Ishikawa (cell line): ENCODE results near the gene PKD1.

Experiments used
- CEBPB ChIP-seq: IDR thresholded peaks from 2 replicates; pipeline ENCODE4 v1.6.1; 2012
- CREB1 ChIP-seq: IDR thresholded peaks from 2 replicates; pipeline ENCODE4 v1.6.1; 2012; ENCODE audit warnings: low read depth
- EGR1 ChIP-seq: IDR thresholded peaks from 2 replicates; pipeline ENCODE4 v1.6.1; 2012
- EP300 ChIP-seq: IDR thresholded peaks from 2 replicates; pipeline ENCODE4 v1.6.1; 2012; ENCODE audit warnings: borderline replicate concordance
- FOXM1 ChIP-seq: IDR thresholded peaks from 2 replicates; pipeline ENCODE4 v1.6.1; 2012; ENCODE audit warnings: low read depth, borderline replicate concordance
- NFIC ChIP-seq: IDR thresholded peaks from 2 replicates; pipeline ENCODE4 v1.6.1; 2012
- RAD21 ChIP-seq: IDR thresholded peaks from 2 replicates; pipeline ENCODE4 v1.6.1; 2012; ENCODE audit warnings: low read depth
- TAF1 ChIP-seq: IDR thresholded peaks from 2 replicates; pipeline ENCODE4 v1.6.1; 2012; ENCODE audit warnings: low read depth, mild to moderate bottlenecking
- TCF12 ChIP-seq: IDR thresholded peaks from 2 replicates; pipeline ENCODE4 v1.6.1; 2012; ENCODE audit warnings: low read depth
- TEAD4 ChIP-seq: IDR thresholded peaks from 2 replicates; pipeline ENCODE4 v1.6.1; 2012
- USF1 ChIP-seq: IDR thresholded peaks from 2 replicates; pipeline ENCODE4 v1.6.1; 2012
- YY1 ChIP-seq: IDR thresholded peaks from 2 replicates; pipeline ENCODE4 v1.6.1; 2012; ENCODE audit warnings: low read depth
- ZBTB7A ChIP-seq: IDR thresholded peaks from 2 replicates; pipeline ENCODE4 v1.6.1; 2012; ENCODE audit warnings: low read depth
- TF ChIP-seq, protein P1 (sequence below): IDR thresholded peaks from 2 replicates; pipeline ENCODE4 v1.6.1; 2012
- TF ChIP-seq, protein P2 (sequence below): IDR thresholded peaks from 2 replicates; pipeline ENCODE4 v1.6.1; 2012; ENCODE audit warnings: low read depth, mild to moderate bottlenecking

The PKD1 gene

DNA sequence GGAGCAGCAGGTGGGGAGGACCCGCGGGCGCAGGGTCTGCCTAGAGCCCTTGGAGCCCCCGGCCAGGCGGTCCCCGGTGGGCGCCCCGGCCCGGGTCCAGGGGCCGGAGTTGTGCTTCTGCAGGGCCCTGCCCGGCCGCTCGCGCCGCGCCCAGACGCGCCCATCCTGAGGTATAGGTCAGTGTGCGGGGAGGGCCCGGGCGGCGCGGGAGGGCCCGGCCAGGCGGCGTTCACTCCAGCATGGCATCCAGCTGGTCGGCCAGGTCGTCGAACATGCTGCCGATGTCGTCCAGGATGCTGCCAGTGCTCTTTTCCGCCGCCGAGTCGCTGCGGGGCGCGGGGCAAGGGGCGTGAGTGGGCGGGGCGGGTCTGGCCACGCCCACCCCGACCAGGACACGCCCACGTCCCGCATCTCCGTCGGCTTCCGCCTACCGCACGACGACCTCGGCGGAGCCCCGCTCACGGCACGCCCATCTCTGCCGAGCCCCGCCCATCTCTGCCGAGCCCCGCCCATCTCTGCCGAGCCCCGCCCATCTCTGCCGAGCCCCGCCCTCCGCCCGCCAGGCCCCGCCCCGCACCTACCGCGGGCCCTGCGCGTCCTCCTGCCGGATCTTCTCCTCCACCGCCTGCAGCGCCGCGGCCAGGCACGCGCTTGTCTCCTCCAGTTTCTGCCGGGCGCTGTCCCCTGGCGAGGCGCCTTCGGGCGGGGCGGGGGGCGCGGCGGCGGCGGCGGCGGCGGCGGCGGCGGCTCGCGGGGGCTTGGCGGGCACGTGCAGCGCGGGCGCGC is 42.8 kb upstream of the PKD1 start:
- no peak for TF ChIP-seq TAF1
- TF ChIP-seq CEBPB: no peak

DNA sequence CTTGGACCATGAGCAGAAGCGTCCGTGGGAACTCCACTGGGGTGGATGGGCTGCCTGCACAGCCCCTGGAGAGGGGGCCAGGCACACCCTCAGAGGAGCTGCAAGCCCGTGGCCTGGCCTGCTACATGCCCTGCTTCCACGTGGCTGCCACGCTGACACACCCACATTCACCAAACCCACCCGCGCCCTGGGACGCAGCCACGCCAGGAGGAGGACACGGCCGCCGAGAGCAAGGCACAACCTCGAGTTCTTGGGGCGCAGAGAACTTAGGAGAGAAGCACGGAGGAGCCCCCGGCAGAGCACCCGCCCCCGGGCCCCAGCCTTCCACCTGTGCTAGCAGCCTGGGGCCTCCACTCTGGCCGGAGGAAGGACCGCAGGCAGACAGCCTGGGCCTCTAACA is 41.9 kb upstream of the PKD1 start:
- no peak for TF ChIP-seq USF1
- no peak for TF ChIP-seq FOXM1
- TF ChIP-seq RAD21: no peak
- TF ChIP-seq NFIC: no peak
- no peak for TF ChIP-seq EP300
- TF ChIP-seq YY1: no peak
- no peak for TF ChIP-seq TEAD4
- no peak for TF ChIP-seq TCF12
- TF ChIP-seq, protein P1, sequence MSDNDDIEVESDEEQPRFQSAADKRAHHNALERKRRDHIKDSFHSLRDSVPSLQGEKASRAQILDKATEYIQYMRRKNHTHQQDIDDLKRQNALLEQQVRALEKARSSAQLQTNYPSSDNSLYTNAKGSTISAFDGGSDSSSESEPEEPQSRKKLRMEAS: no peak
- no peak for TF ChIP-seq CEBPB
- TF ChIP-seq EGR1: no peak
- TF ChIP-seq ZBTB7A: no peak
- TF ChIP-seq CREB1: no peak
- TF ChIP-seq TAF1: no peak
- TF ChIP-seq, protein P2, sequence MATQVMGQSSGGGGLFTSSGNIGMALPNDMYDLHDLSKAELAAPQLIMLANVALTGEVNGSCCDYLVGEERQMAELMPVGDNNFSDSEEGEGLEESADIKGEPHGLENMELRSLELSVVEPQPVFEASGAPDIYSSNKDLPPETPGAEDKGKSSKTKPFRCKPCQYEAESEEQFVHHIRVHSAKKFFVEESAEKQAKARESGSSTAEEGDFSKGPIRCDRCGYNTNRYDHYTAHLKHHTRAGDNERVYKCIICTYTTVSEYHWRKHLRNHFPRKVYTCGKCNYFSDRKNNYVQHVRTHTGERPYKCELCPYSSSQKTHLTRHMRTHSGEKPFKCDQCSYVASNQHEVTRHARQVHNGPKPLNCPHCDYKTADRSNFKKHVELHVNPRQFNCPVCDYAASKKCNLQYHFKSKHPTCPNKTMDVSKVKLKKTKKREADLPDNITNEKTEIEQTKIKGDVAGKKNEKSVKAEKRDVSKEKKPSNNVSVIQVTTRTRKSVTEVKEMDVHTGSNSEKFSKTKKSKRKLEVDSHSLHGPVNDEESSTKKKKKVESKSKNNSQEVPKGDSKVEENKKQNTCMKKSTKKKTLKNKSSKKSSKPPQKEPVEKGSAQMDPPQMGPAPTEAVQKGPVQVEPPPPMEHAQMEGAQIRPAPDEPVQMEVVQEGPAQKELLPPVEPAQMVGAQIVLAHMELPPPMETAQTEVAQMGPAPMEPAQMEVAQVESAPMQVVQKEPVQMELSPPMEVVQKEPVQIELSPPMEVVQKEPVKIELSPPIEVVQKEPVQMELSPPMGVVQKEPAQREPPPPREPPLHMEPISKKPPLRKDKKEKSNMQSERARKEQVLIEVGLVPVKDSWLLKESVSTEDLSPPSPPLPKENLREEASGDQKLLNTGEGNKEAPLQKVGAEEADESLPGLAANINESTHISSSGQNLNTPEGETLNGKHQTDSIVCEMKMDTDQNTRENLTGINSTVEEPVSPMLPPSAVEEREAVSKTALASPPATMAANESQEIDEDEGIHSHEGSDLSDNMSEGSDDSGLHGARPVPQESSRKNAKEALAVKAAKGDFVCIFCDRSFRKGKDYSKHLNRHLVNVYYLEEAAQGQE: no peak

DNA sequence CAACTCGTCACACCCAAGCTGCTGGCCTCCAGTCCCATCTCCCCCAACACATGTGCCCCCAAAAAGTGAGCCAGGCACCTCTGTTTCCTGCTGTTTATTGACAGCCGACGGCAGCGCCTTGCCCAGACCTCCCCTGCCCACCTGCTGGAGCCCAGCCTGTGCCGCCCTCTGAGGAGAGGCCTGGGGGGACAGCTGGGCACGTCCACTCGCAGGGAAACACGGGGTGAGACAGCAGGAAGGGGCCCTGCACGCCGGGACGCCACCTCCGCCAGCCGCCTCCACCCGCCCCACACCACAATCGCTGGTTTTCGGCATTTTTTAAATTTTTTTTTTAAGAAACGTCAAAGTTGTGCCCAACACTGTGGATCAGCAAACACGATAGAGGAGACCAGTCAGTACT is 41.4 kb upstream of the PKD1 start:
- TF ChIP-seq TCF12 (no peak), USF1 (no peak), TEAD4 (no peak), NFIC (no peak)

DNA sequence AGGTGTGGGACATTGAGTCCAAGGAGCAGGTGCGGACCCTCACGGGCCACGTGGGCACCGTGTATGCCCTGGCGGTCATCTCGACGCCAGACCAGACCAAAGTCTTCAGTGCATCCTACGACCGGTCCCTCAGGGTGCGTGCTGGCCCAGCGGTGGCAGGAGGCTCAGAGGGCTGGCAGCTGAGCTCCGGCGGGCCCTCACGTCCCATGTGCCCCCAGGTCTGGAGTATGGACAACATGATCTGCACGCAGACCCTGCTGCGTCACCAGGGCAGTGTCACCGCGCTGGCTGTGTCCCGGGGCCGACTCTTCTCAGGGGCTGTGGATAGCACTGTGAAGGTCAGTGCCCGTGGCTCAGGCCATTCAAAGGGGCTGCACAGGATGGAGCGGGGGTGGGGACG is 40.3 kb upstream of the PKD1 start:
- TF ChIP-seq TCF12 (no peak), USF1 (no peak), RAD21 (no peak), CREB1 (no peak), FOXM1 (no peak), NFIC (no peak), YY1 (no peak), CEBPB (no peak), TAF1 (no peak), TEAD4 (no peak), EP300 (no peak)

- TF ChIP-seq USF1: no peak
- TF ChIP-seq TEAD4: no peak
- TF ChIP-seq RAD21: no peak
- no peak for TF ChIP-seq EGR1
- no peak for TF ChIP-seq ZBTB7A
- TF ChIP-seq, protein P1: no peak
- TF ChIP-seq EP300: no peak
- no peak for TF ChIP-seq CEBPB
Measured at GRCh38 chr16:2175454-2175853, 39.8 kb upstream of the PKD1 start.

DNA sequence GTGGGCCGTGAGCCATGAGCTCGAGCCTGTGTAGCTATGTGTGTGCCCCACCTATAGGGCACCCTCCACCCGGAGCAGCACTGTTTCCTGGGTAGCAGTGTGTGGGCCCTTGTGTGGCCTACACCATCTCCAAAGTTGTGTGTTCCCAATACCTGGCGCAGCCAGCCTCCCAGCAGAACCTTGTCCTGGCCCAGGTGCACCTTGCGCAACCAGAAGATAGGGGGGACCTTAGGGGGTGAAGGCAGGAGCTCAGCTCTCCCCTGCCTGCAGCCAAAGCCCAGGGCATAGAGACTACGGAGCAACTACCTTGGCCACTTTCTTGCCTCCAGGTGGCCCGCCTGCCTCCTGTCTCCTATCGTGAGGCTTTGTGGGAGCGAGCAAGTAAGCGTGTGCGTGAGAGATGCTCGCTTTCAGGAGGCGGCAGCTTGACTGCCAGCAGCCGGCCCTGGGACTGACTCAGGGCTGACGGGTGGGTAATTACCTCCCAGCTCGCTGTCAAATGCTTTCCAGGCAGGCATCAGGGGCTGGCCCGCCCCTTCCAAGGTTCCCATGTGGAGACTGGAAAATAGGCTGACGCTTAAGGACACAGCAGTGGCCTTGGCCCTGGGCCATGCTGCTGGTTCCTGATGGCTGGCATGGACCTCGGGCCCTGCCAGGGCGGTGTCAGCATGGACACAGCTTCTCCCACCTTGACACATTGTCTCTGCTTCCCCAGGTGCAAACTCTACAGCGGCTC is 38.9 kb upstream of the PKD1 start:
- TF ChIP-seq NFIC (peak; percentile 8; the same call in 1 of the 2 replicates), CEBPB (peak; percentile 35; the same call in 1 of the 2 replicates), TCF12 (no peak), EGR1 (no peak)

DNA sequence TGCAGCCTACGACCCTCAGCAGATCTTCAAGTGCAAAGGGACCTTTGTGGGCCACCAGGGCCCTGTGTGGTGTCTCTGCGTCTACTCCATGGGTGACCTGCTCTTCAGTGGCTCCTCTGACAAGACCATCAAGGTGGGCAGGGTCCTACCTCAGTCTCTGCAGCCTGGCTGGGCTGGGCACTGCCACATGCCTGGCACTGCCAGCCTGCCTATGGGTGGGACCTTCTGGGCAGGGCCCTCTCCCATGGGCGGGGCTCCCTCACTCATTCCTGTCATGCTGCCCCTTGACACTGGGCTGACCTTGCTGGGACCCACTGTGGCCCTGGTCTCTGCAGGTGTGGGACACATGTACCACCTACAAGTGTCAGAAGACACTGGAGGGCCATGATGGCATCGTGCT is 38.2 kb upstream of the PKD1 start:
- TF ChIP-seq TCF12 (no peak), NFIC (no peak), ZBTB7A (no peak), EP300 (no peak), TAF1 (no peak), EGR1 (no peak)
